ENCODE measurements around the gene SHQ1. TPM values are rescaled to one million over a fixed set of nuclear protein-coding genes. Genes with fewer than 3 reads are reported as not detected.

The SHQ1 gene
- total and polyA plus RNA-seq, 2 experiments from 2014 or later: 18.3 to 28.7 TPM

GRCh38 chr3:72810659-72811434 is 37.4 kb downstream of the SHQ1 start:
- no peaks in the 10 kb centered on the region for H3K9me3 Mint-ChIP-seq
- H3K27ac Mint-ChIP-seq: peak overlapping the region; percentile 84
- H3K36me3 Mint-ChIP-seq (ENCODE audit: low read depth): no peaks in the 10 kb centered on the region
- Histone ChIP-seq H3K9me2 (ENCODE audit: insufficient read depth) (no peaks in the 10 kb centered on the region), H3K4me1 (ENCODE audit: insufficient read depth) (peaks cover 46% of the 10 kb centered on the region), H3K27me3 (ENCODE audit: insufficient read depth) (no peaks in the 10 kb centered on the region), H3K27ac (ENCODE audit: low read depth) (peak overlapping the region; percentile 35), H3K4me2 (peak overlapping the region; percentile 7), H3F3A (replicated peaks; ENCODE audit: low read depth) (peaks cover 6% of the 10 kb centered on the region; the same call in 1 of the 2 replicates), H2AFZ (no peak overlapping the region), H4K20me1 (replicated peaks; ENCODE audit: insufficient read depth) (no peaks in the 10 kb centered on the region), H3K4me3 (no peak overlapping the region), H3K36me3 (ENCODE audit: insufficient read depth) (no peaks in the 10 kb centered on the region), H3K79me2 (replicated peaks; ENCODE audit: insufficient read depth) (no peaks in the 10 kb centered on the region)
- TF ChIP-seq CTCF (conservative IDR thresholded peaks at IDR 0.05; ENCODE audit: low read depth in 2 of 2) (no peak), ZNF114 (CRISPR knock-in tag; IDR thresholded peaks at IDR 0.05) (no peak), ZNF331 (CRISPR knock-in tag; IDR thresholded peaks at IDR 0.05; ENCODE audit: low read depth) (no peak), ETS1 (IDR thresholded peaks at IDR 0.05) (no peak), EZH2 (IDR thresholded peaks at IDR 0.05; ENCODE audit: low read depth, unreplicated experiment) (no peak), JUNB (IDR thresholded peaks at IDR 0.05; ENCODE audit: unreplicated experiment) (no peak)
- H3K4me3 Mint-ChIP-seq: no peak overlapping the region
- H3K27me3 Mint-ChIP-seq (ENCODE audit: insufficient read depth, low read depth, poor library complexity): peaks cover 2% of the 10 kb centered on the region
- no peak for ATAC-seq
- no peak for DNase-seq (ENCODE audit: low spot score)
- peaks cover 46% of the 10 kb centered on the region for H3K4me1 Mint-ChIP-seq

- H3F3A ChIP-seq (replicated peaks; ENCODE audit: low read depth): peaks cover 6% of the 10 kb centered on the region; the same call in 1 of the 2 replicates
- Mint-ChIP-seq H3K4me1 (peaks cover 45% of the 10 kb centered on the region), H3K9me3 (no peaks in the 10 kb centered on the region), H3K4me3 (no peak overlapping the region), H3K27me3 (ENCODE audit: insufficient read depth, low read depth, poor library complexity) (peaks cover 2% of the 10 kb centered on the region), H3K27ac (peak overlapping the region; percentile 84; the same call in 1 of the 2 replicates), H3K36me3 (ENCODE audit: low read depth) (no peaks in the 10 kb centered on the region)
- DNase-seq (ENCODE audit: low spot score) (peak; percentile 64), ATAC-seq (peak; percentile 28; the same call in 1 of the 3 replicates)
- H3K9me2 ChIP-seq (ENCODE audit: insufficient read depth): no peaks in the 10 kb centered on the region
- peak overlapping the region; percentile 17 for H3K4me2 ChIP-seq
- H3K79me2 ChIP-seq (replicated peaks; ENCODE audit: insufficient read depth): no peaks in the 10 kb centered on the region
- peak overlapping the region; percentile 35 for H3K27ac ChIP-seq (ENCODE audit: low read depth)
- peaks cover 46% of the 10 kb centered on the region for H3K4me1 ChIP-seq (ENCODE audit: insufficient read depth)
- H3K4me3 ChIP-seq: no peak overlapping the region
- no peaks in the 10 kb centered on the region for H4K20me1 ChIP-seq (replicated peaks; ENCODE audit: insufficient read depth)
- no peaks in the 10 kb centered on the region for H3K27me3 ChIP-seq (ENCODE audit: insufficient read depth)
- H2AFZ ChIP-seq: no peak overlapping the region
- no peak for TF ChIP-seq CREB1 (CRISPR knock-in tag; IDR thresholded peaks at IDR 0.05; ENCODE audit: low read depth)
- peak; percentile 45; the same call in 1 of the 2 replicates for TF ChIP-seq NANOG (IDR thresholded peaks at IDR 0.05; ENCODE audit: borderline replicate concordance)
- no peaks in the 10 kb centered on the region for H3K36me3 ChIP-seq (ENCODE audit: insufficient read depth)
Measured at GRCh38 chr3:72810063-72810462, 38.2 kb downstream of the SHQ1 start.
